GM12878 (cell line): ENCODE measurements around the gene NFS1. TPM values are rescaled to one million over a fixed set of nuclear protein-coding genes. Genes with fewer than 3 reads are reported as not detected.

Experiments
- CBX5 ChIP-seq: sonication (generic); IDR thresholded peaks from 2 replicates; pipeline ENCODE4 v1.6.1; 2016; ENCODE audit warnings: low read depth, moderate library complexity, mild to moderate bottlenecking, inconsistent platforms
- CREB1 ChIP-seq: IDR thresholded peaks from 2 replicates; pipeline ENCODE4 v1.6.1; 2012; ENCODE audit warnings: low read depth, mild to moderate bottlenecking, inconsistent platforms
- EP300 ChIP-seq, 2 experiments: fragments of 150-350 bp in 1 of 2; IDR thresholded peaks; 2 replicates each; pipeline ENCODE4 v1.6.1; 2011 to 2012; ENCODE audit warnings: low read depth in 2 of 2, low read length in 2 of 2, borderline replicate concordance in 1 of 2, improper control_type of control experiment in 1 of 2, inconsistent platforms in 1 of 2; ENCODE audit not compliant: control insufficient read depth in 1 of 2
- ESRRA ChIP-seq: IDR thresholded peaks from 2 replicates; pipeline ENCODE4 v1.6.1; 2012; ENCODE audit warnings: mild to moderate bottlenecking, low read length, improper control_type of control experiment
- HDGF ChIP-seq: fragments of 450-650 bp; IDR thresholded peaks from 2 replicates; pipeline ENCODE4 v1.6.1; 2016; ENCODE audit warnings: antibody characterized with exemption
- KAT2A ChIP-seq: conservative IDR thresholded peaks from 2 replicates; pipeline ENCODE4 v1.6.1; 2011; ENCODE audit warnings: low read depth, low read length; ENCODE audit not compliant: control insufficient read depth
- MEF2A ChIP-seq: IDR thresholded peaks from 2 replicates; pipeline ENCODE4 v1.6.1; 2011; ENCODE audit warnings: low read depth, mild to moderate bottlenecking, low read length, moderate library complexity; ENCODE audit not compliant: insufficient read depth
- MTA3 ChIP-seq: IDR thresholded peaks from 2 replicates; pipeline ENCODE4 v1.6.1; 2012; ENCODE audit warnings: low read length, inconsistent platforms, borderline replicate concordance
- MXI1 ChIP-seq: fragments of 150-350 bp; IDR thresholded peaks from 2 replicates; pipeline ENCODE4 v1.6.1; 2011; ENCODE audit warnings: low read depth, mild to moderate bottlenecking, inconsistent platforms, low read length, improper control_type of control experiment
- NFYB ChIP-seq: IDR thresholded peaks from 2 replicates; pipeline ENCODE4 v1.6.1; 2011; ENCODE audit warnings: low read depth, mild to moderate bottlenecking, low read length, improper control_type of control experiment, moderate library complexity; ENCODE audit not compliant: insufficient read depth
- POLR2AphosphoS2 ChIP-seq: IDR thresholded peaks from 2 replicates; pipeline ENCODE4 v1.6.1; 2011; ENCODE audit warnings: low read depth, mild to moderate bottlenecking, low read length, improper control_type of control experiment, moderate library complexity
- RFX5 ChIP-seq: IDR thresholded peaks from 2 replicates; pipeline ENCODE4 v1.6.1; 2011; ENCODE audit warnings: low read depth, low read length, improper control_type of control experiment
- SUZ12 ChIP-seq: fragments of 200-600 bp; sonication (generic); IDR thresholded peaks from one replicate; pipeline ENCODE4 v1.6.1; 2018; ENCODE audit warnings: antibody characterized with exemption, mild to moderate bottlenecking; ENCODE audit not compliant: unreplicated experiment
- ZZZ3 ChIP-seq: IDR thresholded peaks from 2 replicates; pipeline ENCODE4 v1.6.1; 2011; ENCODE audit warnings: low read depth; ENCODE audit not compliant: control insufficient read depth, insufficient read length
- polyA plus RNA-seq, 11 experiments: library from polyadenylated mRNA; depleted of rRNA in 4 of 11; unstranded in 6 of 11; stranded (reverse) in 5 of 11; fragments of >200 nt; fragmentation: Nextera tagmentation in 4 of 11; fragmentation: Illumina TruSeq in 1 of 11; extraction: Ambion mirVana in 4 of 11; extraction: Trizol in 1 of 11; gene quantifications; 1 replicate in 1 of 11; 2 replicates in 10 of 11; pipeline versions ENCODE4 v1.2.1 to v1.2.3, GENCODE V29; 2011 to 2016; ENCODE audit warnings: inconsistent platforms in 2 of 11, missing spikeins in 2 of 11, low read depth in 1 of 11
- total RNA-seq, 4 experiments: library from RNA; depleted of rRNA in 3 of 4; stranded (reverse); fragments of >200 nt in 3 of 4; fragmentation: Illumina TruSeq in 1 of 4; extraction: Trizol in 1 of 4; gene quantifications; 2 replicates each; pipeline versions ENCODE4 v1.2.1 to v1.2.3, GENCODE V29; 2013 to 2021
- TF ChIP-seq, protein P1 (sequence below): IDR thresholded peaks from 2 replicates; pipeline ENCODE4 v1.6.1; 2012; ENCODE audit warnings: low read depth, low read length, improper control_type of control experiment
- TF ChIP-seq, protein P2 (sequence below): IDR thresholded peaks from 2 replicates; pipeline ENCODE4 v1.6.1; 2011; ENCODE audit warnings: low read depth, low read length, improper control_type of control experiment, borderline replicate concordance
- TF ChIP-seq, protein P3 (sequence below): fragments of 450-650 bp; IDR thresholded peaks from 2 replicates; pipeline ENCODE4 v1.6.1; 2017; ENCODE audit warnings: borderline replicate concordance
- TF ChIP-seq, protein P4 (sequence below): IDR thresholded peaks from 2 replicates; pipeline ENCODE4 v1.6.1; 2012; ENCODE audit warnings: low read length, inconsistent platforms
- TF ChIP-seq, protein P5 (sequence below): fragments of 450-650 bp; IDR thresholded peaks from 2 replicates; pipeline ENCODE4 v1.6.1; 2017; ENCODE audit warnings: low read depth, mild to moderate bottlenecking, moderate library complexity

Gene NFS1
- total and polyA plus RNA-seq, 10 of the 15 experiments (the other 5 are each of a cell fraction or from before 2014, with no cell fraction given), result 9.2 to 74.1 (median 38.6) TPM

DNA sequence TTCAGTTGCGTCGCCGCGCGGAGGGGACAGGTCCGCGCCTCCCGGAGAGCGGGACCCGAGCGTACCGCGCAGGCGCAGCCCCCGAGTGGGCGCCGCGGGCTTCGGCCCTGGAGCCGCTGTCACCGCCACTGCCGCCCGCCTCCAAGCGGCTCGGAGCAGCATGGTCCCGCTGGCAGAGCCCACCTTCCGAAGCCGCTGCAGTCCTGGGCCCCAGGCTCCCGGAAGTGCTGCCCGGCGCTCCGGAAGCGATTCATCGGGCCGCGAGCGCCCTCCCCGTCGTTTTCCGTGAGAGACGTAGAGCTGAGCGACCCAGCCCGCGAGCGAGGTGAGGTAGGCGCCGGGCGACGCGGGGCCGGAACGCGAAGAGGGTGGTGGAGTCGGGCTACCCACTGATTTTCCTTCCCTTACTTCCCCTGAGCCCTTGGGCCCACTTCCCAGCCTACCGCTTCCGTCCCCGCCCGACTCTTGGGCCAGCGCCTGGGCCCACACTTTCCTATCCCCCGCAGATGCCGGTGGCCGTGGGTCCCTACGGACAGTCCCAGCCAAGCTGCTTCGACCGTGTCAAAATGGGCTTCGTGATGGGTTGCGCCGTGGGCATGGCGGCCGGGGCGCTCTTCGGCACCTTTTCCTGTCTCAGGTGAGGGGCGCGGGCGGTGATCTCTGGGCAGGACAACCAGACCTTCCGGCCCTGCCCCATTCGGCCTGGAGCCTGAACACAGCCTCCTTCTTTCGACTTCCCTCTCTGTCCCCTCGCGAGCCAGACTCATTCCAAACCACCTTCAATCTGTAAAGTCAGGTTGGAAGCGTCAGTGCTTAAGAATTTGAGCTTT lies at the start of gene NFS1, which contains the start of gene ROMO1 (continued):
- TF ChIP-seq ZZZ3 (no peak), CREB1 (peak; percentile 97), MEF2A (no peak), ESRRA (no peak), CBX5 (0 out of 2 replicates have a peak, but pooled peaks have one; percentile 51), RFX5 (no peak), MXI1 (peak; percentile 68), NFYB (no peak), EP300 (IDR thresholded peaks at IDR 0.05; ENCODE audit: borderline replicate concordance in 1 of 2, control insufficient read depth in 1 of 2, low read depth in 2 of 2, low read length in 2 of 2) (no peak), KAT2A (no peak), POLR2AphosphoS2 (peak; percentile 76; the same call in 1 of the 2 replicates), SUZ12 (no peak), HDGF (peak; percentile 92), MTA3 (no peak)
- TF ChIP-seq, protein P1, sequence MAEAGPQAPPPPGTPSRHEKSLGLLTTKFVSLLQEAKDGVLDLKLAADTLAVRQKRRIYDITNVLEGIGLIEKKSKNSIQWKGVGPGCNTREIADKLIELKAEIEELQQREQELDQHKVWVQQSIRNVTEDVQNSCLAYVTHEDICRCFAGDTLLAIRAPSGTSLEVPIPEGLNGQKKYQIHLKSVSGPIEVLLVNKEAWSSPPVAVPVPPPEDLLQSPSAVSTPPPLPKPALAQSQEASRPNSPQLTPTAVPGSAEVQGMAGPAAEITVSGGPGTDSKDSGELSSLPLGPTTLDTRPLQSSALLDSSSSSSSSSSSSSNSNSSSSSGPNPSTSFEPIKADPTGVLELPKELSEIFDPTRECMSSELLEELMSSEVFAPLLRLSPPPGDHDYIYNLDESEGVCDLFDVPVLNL, result no peak
- TF ChIP-seq, protein P2, sequence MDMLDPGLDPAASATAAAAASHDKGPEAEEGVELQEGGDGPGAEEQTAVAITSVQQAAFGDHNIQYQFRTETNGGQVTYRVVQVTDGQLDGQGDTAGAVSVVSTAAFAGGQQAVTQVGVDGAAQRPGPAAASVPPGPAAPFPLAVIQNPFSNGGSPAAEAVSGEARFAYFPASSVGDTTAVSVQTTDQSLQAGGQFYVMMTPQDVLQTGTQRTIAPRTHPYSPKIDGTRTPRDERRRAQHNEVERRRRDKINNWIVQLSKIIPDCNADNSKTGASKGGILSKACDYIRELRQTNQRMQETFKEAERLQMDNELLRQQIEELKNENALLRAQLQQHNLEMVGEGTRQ, result no peak
- TF ChIP-seq, protein P3, sequence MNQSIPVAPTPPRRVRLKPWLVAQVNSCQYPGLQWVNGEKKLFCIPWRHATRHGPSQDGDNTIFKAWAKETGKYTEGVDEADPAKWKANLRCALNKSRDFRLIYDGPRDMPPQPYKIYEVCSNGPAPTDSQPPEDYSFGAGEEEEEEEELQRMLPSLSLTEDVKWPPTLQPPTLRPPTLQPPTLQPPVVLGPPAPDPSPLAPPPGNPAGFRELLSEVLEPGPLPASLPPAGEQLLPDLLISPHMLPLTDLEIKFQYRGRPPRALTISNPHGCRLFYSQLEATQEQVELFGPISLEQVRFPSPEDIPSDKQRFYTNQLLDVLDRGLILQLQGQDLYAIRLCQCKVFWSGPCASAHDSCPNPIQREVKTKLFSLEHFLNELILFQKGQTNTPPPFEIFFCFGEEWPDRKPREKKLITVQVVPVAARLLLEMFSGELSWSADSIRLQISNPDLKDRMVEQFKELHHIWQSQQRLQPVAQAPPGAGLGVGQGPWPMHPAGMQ, result no peak
- TF ChIP-seq, protein P4, sequence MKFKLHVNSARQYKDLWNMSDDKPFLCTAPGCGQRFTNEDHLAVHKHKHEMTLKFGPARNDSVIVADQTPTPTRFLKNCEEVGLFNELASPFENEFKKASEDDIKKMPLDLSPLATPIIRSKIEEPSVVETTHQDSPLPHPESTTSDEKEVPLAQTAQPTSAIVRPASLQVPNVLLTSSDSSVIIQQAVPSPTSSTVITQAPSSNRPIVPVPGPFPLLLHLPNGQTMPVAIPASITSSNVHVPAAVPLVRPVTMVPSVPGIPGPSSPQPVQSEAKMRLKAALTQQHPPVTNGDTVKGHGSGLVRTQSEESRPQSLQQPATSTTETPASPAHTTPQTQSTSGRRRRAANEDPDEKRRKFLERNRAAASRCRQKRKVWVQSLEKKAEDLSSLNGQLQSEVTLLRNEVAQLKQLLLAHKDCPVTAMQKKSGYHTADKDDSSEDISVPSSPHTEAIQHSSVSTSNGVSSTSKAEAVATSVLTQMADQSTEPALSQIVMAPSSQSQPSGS, result no peak
- TF ChIP-seq, protein P5, sequence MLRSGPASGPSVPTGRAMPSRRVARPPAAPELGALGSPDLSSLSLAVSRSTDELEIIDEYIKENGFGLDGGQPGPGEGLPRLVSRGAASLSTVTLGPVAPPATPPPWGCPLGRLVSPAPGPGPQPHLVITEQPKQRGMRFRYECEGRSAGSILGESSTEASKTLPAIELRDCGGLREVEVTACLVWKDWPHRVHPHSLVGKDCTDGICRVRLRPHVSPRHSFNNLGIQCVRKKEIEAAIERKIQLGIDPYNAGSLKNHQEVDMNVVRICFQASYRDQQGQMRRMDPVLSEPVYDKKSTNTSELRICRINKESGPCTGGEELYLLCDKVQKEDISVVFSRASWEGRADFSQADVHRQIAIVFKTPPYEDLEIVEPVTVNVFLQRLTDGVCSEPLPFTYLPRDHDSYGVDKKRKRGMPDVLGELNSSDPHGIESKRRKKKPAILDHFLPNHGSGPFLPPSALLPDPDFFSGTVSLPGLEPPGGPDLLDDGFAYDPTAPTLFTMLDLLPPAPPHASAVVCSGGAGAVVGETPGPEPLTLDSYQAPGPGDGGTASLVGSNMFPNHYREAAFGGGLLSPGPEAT, result peak; percentile 72
